DND-41 (cell line): ENCODE results near the gene ARHGAP6.

ENCODE experiments used
- CTCF ChIP-seq: IDR thresholded peaks from 2 replicates; pipeline ENCODE4 v1.5.1; 2012; ENCODE audit warnings: borderline replicate concordance, low read length, moderate library complexity, mild to moderate bottlenecking; ENCODE audit not compliant: poor library complexity, severe bottlenecking; ENCODE audit errors: extremely low read depth
- EZH2 ChIP-seq: IDR thresholded peaks from 3 replicates; pipeline ENCODE4 v1.6.1; 2012; ENCODE audit warnings: borderline replicate concordance, low read depth, mild to moderate bottlenecking, moderate library complexity, low read length, inconsistent platforms; ENCODE audit not compliant: severe bottlenecking

GRCh38 chrX:11606408-11606807, 59.3 kb downstream of the ARHGAP6 start:
- TF ChIP-seq CTCF (no peak), EZH2 (no peak)
